HepG2 (cell line): ENCODE results near the gene RBM47. TPM values are rescaled to one million over a fixed set of nuclear protein-coding genes. Genes with fewer than 3 reads are reported as not detected.

Experiments
- ATAC-seq: fragments of 200-7000 bp; cut with Tn5 transposase; 3 replicates; pipeline ENCODE4 v1.9.1; 2020; ENCODE audit warnings: mild to moderate bottlenecking, moderate library complexity
- BruUV-seq: library from RNA; stranded (reverse); fragments of 400-500 nt; replicated peaks from 2 replicates; lab custom pipeline; 2021; lab: Mats Ljungman, UMichigan
- CTCF ChIA-PET: fragments of 300-600 bp; formaldehyde crosslinking; extraction: SDS; loops from one replicate; lab custom pipeline; 2021; ENCODE audit warnings: low total read pairs, inconsistent platforms, low intra/inter-chr PET ratio; lab: Yijun Ruan, JAX
- POLR2A ChIA-PET: fragments of 350-600 bp; sonication (Branson Sonifier 250); formaldehyde crosslinking; loops from one replicate; lab custom pipeline; 2020; ENCODE audit warnings: antibody characterized with exemption, inconsistent platforms; lab: Yijun Ruan, JAX
- DNase-seq: peaks from one replicate; pipeline ENCODE4 v3.0.0-alpha.2; 2015; ENCODE audit warnings: low spot score
- FAIRE-seq: peaks from 3 replicates; lab custom pipeline; 2011; peaks lifted over from hg19 to GRCh38; lab: Jason Lieb, UNC
- H2AFZ ChIP-seq: one replicate; pipeline ENCODE4 v1.6.1; 2011; ENCODE audit warnings: low read length, inconsistent platforms
- H3K27ac ChIP-seq: fragments of 300-600 bp; 3 replicates; pipeline ENCODE4 v1.8.0; 2011; ENCODE audit warnings: mixed run types, mild to moderate bottlenecking, mixed read lengths, low read length, inconsistent platforms; ENCODE audit not compliant: insufficient read depth; ENCODE audit errors: extremely low read length
- H3K27me3 ChIP-seq, 2 experiments: fragments of 200-600 bp in 1 of 2; 2 replicates in 1 of 2; 3 replicates in 1 of 2; pipeline versions ENCODE4 v1.6.0 to v1.8.0; 2011; ENCODE audit warnings: low read length in 2 of 2, mild to moderate bottlenecking in 2 of 2, moderate library complexity in 2 of 2, inconsistent platforms in 1 of 2; ENCODE audit not compliant: insufficient read depth in 2 of 2, control insufficient read depth in 1 of 2
- H3K36me3 ChIP-seq, 2 experiments: fragments of 200-600 bp in 1 of 2; replicated peaks in 1 of 2; 2 replicates in 1 of 2; 3 replicates in 1 of 2; pipeline versions ENCODE4 v1.5.1 to v1.8.0; 2011; ENCODE audit warnings: low read length in 2 of 2, inconsistent platforms in 1 of 2; ENCODE audit not compliant: insufficient read depth in 2 of 2, control insufficient read depth in 1 of 2
- H3K4me1 ChIP-seq: 2 replicates; pipeline ENCODE4 v1.5.1; 2012; ENCODE audit warnings: low read length, inconsistent platforms; ENCODE audit not compliant: insufficient read depth
- H3K4me2 ChIP-seq: 2 replicates; pipeline ENCODE4 v1.6.0; 2011; ENCODE audit warnings: low read depth, low read length, inconsistent platforms
- H3K4me3 ChIP-seq, 3 experiments: fragments of 200-600 bp in 1 of 3; sonication (generic), shearing (Covaris generic) in 1 of 3; replicated peaks in 1 of 3; 2 replicates each; pipeline ENCODE4 v1.5.1; 2011 to 2016; ENCODE audit warnings: low read length in 3 of 3, inconsistent platforms in 2 of 3, low read depth in 2 of 3, mild to moderate bottlenecking in 2 of 3, control low read depth in 1 of 3, mixed read lengths in 1 of 3; ENCODE audit not compliant: insufficient read depth in 1 of 3
- H3K79me2 ChIP-seq: one replicate; pipeline ENCODE4 v1.6.1; 2011; ENCODE audit warnings: low read length, inconsistent platforms; ENCODE audit not compliant: insufficient read depth
- H3K9ac ChIP-seq: 2 replicates; pipeline ENCODE4 v1.6.0; 2011; ENCODE audit warnings: mild to moderate bottlenecking, low read depth, low read length, inconsistent platforms; ENCODE audit not compliant: insufficient read depth
- H3K9me3 ChIP-seq: 2 replicates; pipeline ENCODE4 v1.5.1; 2012; ENCODE audit warnings: mild to moderate bottlenecking, low read length
- H4K20me1 ChIP-seq: 2 replicates; pipeline ENCODE4 v1.6.0; 2011; ENCODE audit warnings: inconsistent platforms, mild to moderate bottlenecking, low read length, moderate library complexity; ENCODE audit not compliant: insufficient read depth
- ELF3 ChIP-seq: IDR thresholded peaks from 2 replicates; pipeline ENCODE4 v1.6.1; 2016; ENCODE audit warnings: missing genetic modification reagents, missing compliant biosample characterization
- HES4 ChIP-seq: sonication (generic); formaldehyde crosslinking; IDR thresholded peaks from 2 replicates; pipeline ENCODE4 v1.9.0; 2021; ENCODE audit warnings: mild to moderate bottlenecking, missing genetic modification reagents, borderline replicate concordance
- HMG20B ChIP-seq: conservative IDR thresholded peaks from 2 replicates; pipeline ENCODE4 v1.6.1; 2016; ENCODE audit warnings: missing genetic modification reagents, missing compliant biosample characterization
- KLF12 ChIP-seq: sonication (generic); formaldehyde crosslinking; IDR thresholded peaks from 2 replicates; pipeline ENCODE4 v1.4.0; 2020; ENCODE audit warnings: missing genetic modification reagents, borderline replicate concordance
- NBN ChIP-seq: fragments of 450-650 bp; conservative IDR thresholded peaks from 2 replicates; pipeline ENCODE4 v1.6.1; 2017
- NFE2L2 ChIP-seq: fragments of 150-350 bp; IDR thresholded peaks from 2 replicates; pipeline ENCODE4 v1.6.1; 2014; ENCODE audit warnings: low read length
- SIX4 ChIP-seq: sonication (generic); formaldehyde crosslinking; IDR thresholded peaks from 2 replicates; pipeline ENCODE4 v1.4.0; 2020; ENCODE audit warnings: missing genetic modification reagents
- SPEN ChIP-seq: sonication (generic); formaldehyde crosslinking; IDR thresholded peaks from 2 replicates; pipeline ENCODE4 v1.5.1; 2020; ENCODE audit warnings: low read depth, mild to moderate bottlenecking, missing genetic modification reagents
- ZBTB3 ChIP-seq: sonication (generic); formaldehyde crosslinking; IDR thresholded peaks from 2 replicates; pipeline ENCODE4 v1.4.0; 2020; ENCODE audit warnings: low read depth, mild to moderate bottlenecking, moderate library complexity, missing genetic modification reagents, borderline replicate concordance
- ZFP1 ChIP-seq: IDR thresholded peaks from 2 replicates; pipeline ENCODE4 v1.6.1; 2016
- ZNF17 ChIP-seq: sonication (generic); formaldehyde crosslinking; IDR thresholded peaks from 2 replicates; pipeline ENCODE4 v1.5.0; 2020; ENCODE audit warnings: mild to moderate bottlenecking, missing genetic modification reagents
- ZNF335 ChIP-seq: sonication (generic); formaldehyde crosslinking; IDR thresholded peaks from 2 replicates; pipeline ENCODE4 v1.4.0; 2020; ENCODE audit warnings: missing genetic modification reagents
- ZNF460 ChIP-seq: sonication (generic); formaldehyde crosslinking; IDR thresholded peaks from 2 replicates; pipeline ENCODE4 v1.5.1; 2020; ENCODE audit warnings: missing genetic modification reagents, mild to moderate bottlenecking, borderline replicate concordance
- ZNF615 ChIP-seq: sonication (generic); formaldehyde crosslinking; IDR thresholded peaks from 2 replicates; pipeline ENCODE4 v1.5.0; 2020; ENCODE audit warnings: mild to moderate bottlenecking, missing genetic modification reagents, borderline replicate concordance
- ZNF678 ChIP-seq: sonication (generic); formaldehyde crosslinking; IDR thresholded peaks from 2 replicates; pipeline ENCODE4 v1.4.0; 2020; ENCODE audit warnings: mild to moderate bottlenecking, missing genetic modification reagents
- WGBS: methylation state at CpG from one replicate; pipeline ENCODE4 v1.1.6; 2017; ENCODE audit warnings: low lambda C conversion rate; 5-methylcytosine and 5-hydroxymethylcytosine counted together
- in situ Hi-C: cut with HindIII; loops from 2 replicates; pipeline ENCODE4 v1.10.0; 2017; ENCODE audit warnings: low pct_unique_long_range_greater_than_20kb; ENCODE audit not compliant: extremely low pct_ligation_motif_present
- intact Hi-C: fragments of 100-400 bp; cut with micrococcal nuclease; formaldehyde crosslinking; loops from one replicate; pipeline ENCODE4 v1.10.0; 2022; ENCODE audit not compliant: unreplicated experiment
- polyA plus RNA-seq, 8 experiments: library from polyadenylated mRNA; depleted of rRNA in 3 of 8; stranded (reverse) in 7 of 8; unstranded in 1 of 8; fragments of >200 nt; fragmentation: Illumina TruSeq in 4 of 8; extraction: Trizol in 4 of 8; gene quantifications; 2 replicates each; pipeline versions ENCODE4 v1.2.1 to v1.2.3, GENCODE V29; 2011 to 2016; ENCODE audit warnings: low read depth in 4 of 8, missing spikeins in 1 of 8, mixed read lengths in 1 of 8; ENCODE audit not compliant: insufficient read depth in 1 of 8
- total RNA-seq, 5 experiments: library from RNA; depleted of rRNA; stranded (reverse); fragments of >200 nt; fragmentation: Illumina TruSeq; extraction: Trizol; gene quantifications; 2 replicates each; pipeline ENCODE4 v1.2.3, GENCODE V29; 2016; ENCODE audit warnings: low read depth in 1 of 5
- TF ChIP-seq, protein P1 (sequence below): IDR thresholded peaks from 2 replicates; pipeline ENCODE4 v1.4.0; 2020; ENCODE audit warnings: mild to moderate bottlenecking, missing genetic modification reagents
- TF ChIP-seq, protein P2 (sequence below): sonication (generic); formaldehyde crosslinking; conservative IDR thresholded peaks from 2 replicates; pipeline ENCODE4 v1.8.0; 2022; ENCODE audit warnings: missing genetic modification reagents
- TF ChIP-seq, protein P3 (sequence below): sonication (generic); formaldehyde crosslinking; IDR thresholded peaks from 2 replicates; pipeline ENCODE4 v1.4.0; 2020; ENCODE audit warnings: missing genetic modification reagents

The RBM47 gene
- total and polyA plus RNA-seq, 2 of the 13 experiments (the other 11 are each of a cell fraction or from before 2014, with no cell fraction given): 1.2 to 2.5 TPM

DNA sequence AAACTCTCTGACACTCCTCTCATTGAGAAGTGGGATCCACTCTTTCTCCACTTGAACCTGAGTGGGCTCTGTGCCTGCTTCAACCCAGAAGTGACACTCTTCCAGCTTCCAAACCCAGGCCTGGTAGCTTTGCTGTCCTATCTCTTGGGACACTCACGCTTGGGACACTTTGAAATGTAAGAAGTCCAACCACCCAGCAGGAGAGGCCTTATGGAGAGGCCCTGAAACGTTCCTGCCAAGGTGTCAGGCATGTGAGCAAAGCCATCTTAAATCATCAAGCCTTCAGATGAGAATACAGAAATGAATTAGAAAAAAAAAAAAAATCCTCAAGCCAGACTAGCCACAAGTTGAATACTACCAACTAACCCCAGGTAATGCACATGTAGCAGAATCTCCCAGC, 30.2 kb downstream of the RBM47 start:
- FAIRE-seq (no peak), ATAC-seq (no peak), DNase-seq (no peak)
- Histone ChIP-seq H3K4me2 (no peak overlapping the region), H3K79me2 (no peaks in the 10 kb centered on the region), H3K4me1 (no peaks in the 10 kb centered on the region), H3K9ac (no peak overlapping the region), H3K36me3 (no peaks in the 10 kb centered on the region), H3K27me3 (no peaks in the 10 kb centered on the region), H3K27ac (no peak overlapping the region), H2AFZ (no peak overlapping the region), H3K4me3 (no peak overlapping the region), H3K9me3 (no peaks in the 10 kb centered on the region), H4K20me1 (no peaks in the 10 kb centered on the region)
- ChIA-PET CTCF (no interaction called here), POLR2A (no interaction called here)
- in situ Hi-C loops (no loop called here), intact Hi-C loops (no loop called here)
- no TSS peak for BruUV-seq
- 54% methylated on average over 2 of the region's 2 CpGs for WGBS
- TF ChIP-seq SIX4 (CRISPR knock-in tag) (no peak), ZFP1 (CRISPR knock-in tag) (no peak), ZBTB3 (no peak), ZNF678 (CRISPR knock-in tag) (no peak), NBN (no peak), HES4 (no peak), NFE2L2 (no peak), ZNF460 (no peak), ZNF335 (CRISPR knock-in tag) (no peak), SPEN (no peak), ZNF17 (CRISPR knock-in tag) (no peak), ELF3 (no peak), KLF12 (no peak), ZNF615 (CRISPR knock-in tag) (no peak), HMG20B (no peak)
- TF ChIP-seq, protein P1, sequence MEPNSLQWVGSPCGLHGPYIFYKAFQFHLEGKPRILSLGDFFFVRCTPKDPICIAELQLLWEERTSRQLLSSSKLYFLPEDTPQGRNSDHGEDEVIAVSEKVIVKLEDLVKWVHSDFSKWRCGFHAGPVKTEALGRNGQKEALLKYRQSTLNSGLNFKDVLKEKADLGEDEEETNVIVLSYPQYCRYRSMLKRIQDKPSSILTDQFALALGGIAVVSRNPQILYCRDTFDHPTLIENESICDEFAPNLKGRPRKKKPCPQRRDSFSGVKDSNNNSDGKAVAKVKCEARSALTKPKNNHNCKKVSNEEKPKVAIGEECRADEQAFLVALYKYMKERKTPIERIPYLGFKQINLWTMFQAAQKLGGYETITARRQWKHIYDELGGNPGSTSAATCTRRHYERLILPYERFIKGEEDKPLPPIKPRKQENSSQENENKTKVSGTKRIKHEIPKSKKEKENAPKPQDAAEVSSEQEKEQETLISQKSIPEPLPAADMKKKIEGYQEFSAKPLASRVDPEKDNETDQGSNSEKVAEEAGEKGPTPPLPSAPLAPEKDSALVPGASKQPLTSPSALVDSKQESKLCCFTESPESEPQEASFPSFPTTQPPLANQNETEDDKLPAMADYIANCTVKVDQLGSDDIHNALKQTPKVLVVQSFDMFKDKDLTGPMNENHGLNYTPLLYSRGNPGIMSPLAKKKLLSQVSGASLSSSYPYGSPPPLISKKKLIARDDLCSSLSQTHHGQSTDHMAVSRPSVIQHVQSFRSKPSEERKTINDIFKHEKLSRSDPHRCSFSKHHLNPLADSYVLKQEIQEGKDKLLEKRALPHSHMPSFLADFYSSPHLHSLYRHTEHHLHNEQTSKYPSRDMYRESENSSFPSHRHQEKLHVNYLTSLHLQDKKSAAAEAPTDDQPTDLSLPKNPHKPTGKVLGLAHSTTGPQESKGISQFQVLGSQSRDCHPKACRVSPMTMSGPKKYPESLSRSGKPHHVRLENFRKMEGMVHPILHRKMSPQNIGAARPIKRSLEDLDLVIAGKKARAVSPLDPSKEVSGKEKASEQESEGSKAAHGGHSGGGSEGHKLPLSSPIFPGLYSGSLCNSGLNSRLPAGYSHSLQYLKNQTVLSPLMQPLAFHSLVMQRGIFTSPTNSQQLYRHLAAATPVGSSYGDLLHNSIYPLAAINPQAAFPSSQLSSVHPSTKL (CRISPR knock-in tag): no peak
- TF ChIP-seq, protein P2, sequence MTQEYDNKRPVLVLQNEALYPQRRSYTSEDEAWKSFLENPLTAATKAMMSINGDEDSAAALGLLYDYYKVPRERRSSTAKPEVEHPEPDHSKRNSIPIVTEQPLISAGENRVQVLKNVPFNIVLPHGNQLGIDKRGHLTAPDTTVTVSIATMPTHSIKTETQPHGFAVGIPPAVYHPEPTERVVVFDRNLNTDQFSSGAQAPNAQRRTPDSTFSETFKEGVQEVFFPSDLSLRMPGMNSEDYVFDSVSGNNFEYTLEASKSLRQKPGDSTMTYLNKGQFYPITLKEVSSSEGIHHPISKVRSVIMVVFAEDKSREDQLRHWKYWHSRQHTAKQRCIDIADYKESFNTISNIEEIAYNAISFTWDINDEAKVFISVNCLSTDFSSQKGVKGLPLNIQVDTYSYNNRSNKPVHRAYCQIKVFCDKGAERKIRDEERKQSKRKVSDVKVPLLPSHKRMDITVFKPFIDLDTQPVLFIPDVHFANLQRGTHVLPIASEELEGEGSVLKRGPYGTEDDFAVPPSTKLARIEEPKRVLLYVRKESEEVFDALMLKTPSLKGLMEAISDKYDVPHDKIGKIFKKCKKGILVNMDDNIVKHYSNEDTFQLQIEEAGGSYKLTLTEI (CRISPR knock-in tag): no peak
- TF ChIP-seq, protein P3, sequence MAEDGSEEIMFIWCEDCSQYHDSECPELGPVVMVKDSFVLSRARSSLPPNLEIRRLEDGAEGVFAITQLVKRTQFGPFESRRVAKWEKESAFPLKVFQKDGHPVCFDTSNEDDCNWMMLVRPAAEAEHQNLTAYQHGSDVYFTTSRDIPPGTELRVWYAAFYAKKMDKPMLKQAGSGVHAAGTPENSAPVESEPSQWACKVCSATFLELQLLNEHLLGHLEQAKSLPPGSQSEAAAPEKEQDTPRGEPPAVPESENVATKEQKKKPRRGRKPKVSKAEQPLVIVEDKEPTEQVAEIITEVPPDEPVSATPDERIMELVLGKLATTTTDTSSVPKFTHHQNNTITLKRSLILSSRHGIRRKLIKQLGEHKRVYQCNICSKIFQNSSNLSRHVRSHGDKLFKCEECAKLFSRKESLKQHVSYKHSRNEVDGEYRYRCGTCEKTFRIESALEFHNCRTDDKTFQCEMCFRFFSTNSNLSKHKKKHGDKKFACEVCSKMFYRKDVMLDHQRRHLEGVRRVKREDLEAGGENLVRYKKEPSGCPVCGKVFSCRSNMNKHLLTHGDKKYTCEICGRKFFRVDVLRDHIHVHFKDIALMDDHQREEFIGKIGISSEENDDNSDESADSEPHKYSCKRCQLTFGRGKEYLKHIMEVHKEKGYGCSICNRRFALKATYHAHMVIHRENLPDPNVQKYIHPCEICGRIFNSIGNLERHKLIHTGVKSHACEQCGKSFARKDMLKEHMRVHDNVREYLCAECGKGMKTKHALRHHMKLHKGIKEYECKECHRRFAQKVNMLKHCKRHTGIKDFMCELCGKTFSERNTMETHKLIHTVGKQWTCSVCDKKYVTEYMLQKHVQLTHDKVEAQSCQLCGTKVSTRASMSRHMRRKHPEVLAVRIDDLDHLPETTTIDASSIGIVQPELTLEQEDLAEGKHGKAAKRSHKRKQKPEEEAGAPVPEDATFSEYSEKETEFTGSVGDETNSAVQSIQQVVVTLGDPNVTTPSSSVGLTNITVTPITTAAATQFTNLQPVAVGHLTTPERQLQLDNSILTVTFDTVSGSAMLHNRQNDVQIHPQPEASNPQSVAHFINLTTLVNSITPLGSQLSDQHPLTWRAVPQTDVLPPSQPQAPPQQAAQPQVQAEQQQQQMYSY: no peak
